H9 (cell line): ENCODE results near the gene CD300E. TPM values are rescaled to one million over a fixed set of nuclear protein-coding genes. Genes with fewer than 3 reads are reported as not detected.

ENCODE experiments used
- DNase-seq: peaks from one replicate; pipeline ENCODE4 v3.0.0-alpha.2; 2017
- H2AFZ ChIP-seq: one replicate; pipeline ENCODE4 v1.6.1; 2013; ENCODE audit warnings: mild to moderate bottlenecking, low read length, control low read depth, moderate library complexity
- H2AK5ac ChIP-seq: 2 replicates; pipeline ENCODE4 v1.6.1; 2013; ENCODE audit warnings: low read length, control low read depth, mixed read lengths; ENCODE audit not compliant: insufficient read length
- H2BK120ac ChIP-seq: one replicate; pipeline ENCODE4 v1.6.1; 2013; ENCODE audit warnings: low read depth, mild to moderate bottlenecking, low read length, control low read depth, inconsistent platforms; ENCODE audit not compliant: poor library complexity, severe bottlenecking
- H2BK12ac ChIP-seq: 2 replicates; pipeline ENCODE4 v1.6.1; 2013; ENCODE audit warnings: low read length, control low read depth, mixed read lengths, low read depth; ENCODE audit not compliant: insufficient read length
- H2BK15ac ChIP-seq: 2 replicates; pipeline ENCODE4 v1.6.1; 2013; ENCODE audit warnings: low read depth, low read length, control low read depth
- H2BK20ac ChIP-seq: one replicate; pipeline ENCODE4 v1.6.1; 2013; ENCODE audit warnings: low read depth, mild to moderate bottlenecking, low read length, control low read depth, inconsistent platforms; ENCODE audit not compliant: poor library complexity, severe bottlenecking
- H2BK5ac ChIP-seq: 2 replicates; pipeline ENCODE4 v1.6.1; 2013; ENCODE audit warnings: low read length, control low read depth, mixed read lengths; ENCODE audit not compliant: insufficient read length
- H3K14ac ChIP-seq: 2 replicates; pipeline ENCODE4 v1.6.1; 2013; ENCODE audit warnings: low read length, control low read depth; ENCODE audit not compliant: insufficient read depth
- H3K18ac ChIP-seq: 2 replicates; pipeline ENCODE4 v1.6.1; 2013; ENCODE audit warnings: low read depth, mild to moderate bottlenecking, mixed read lengths, low read length, control low read depth; ENCODE audit not compliant: insufficient read length
- H3K23ac ChIP-seq: 2 replicates; pipeline ENCODE4 v1.6.1; 2013; ENCODE audit warnings: low read length, control low read depth, mixed read lengths, low read depth; ENCODE audit not compliant: insufficient read length
- H3K23me2 ChIP-seq: 2 replicates; pipeline ENCODE4 v1.6.1; 2013; ENCODE audit warnings: low read depth, mild to moderate bottlenecking, mixed read lengths, low read length, control low read depth; ENCODE audit not compliant: insufficient read length, poor library complexity, severe bottlenecking
- H3K27ac ChIP-seq: 2 replicates; pipeline ENCODE4 v1.5.1; 2013; ENCODE audit warnings: low read length, control low read depth, mixed read lengths, low read depth; ENCODE audit not compliant: insufficient read length
- H3K27me3 ChIP-seq: 2 replicates; pipeline ENCODE4 v1.6.1; 2013; ENCODE audit warnings: low read length, control low read depth, inconsistent platforms; ENCODE audit not compliant: insufficient read depth
- H3K4ac ChIP-seq: 2 replicates; pipeline ENCODE4 v1.6.1; 2013; ENCODE audit warnings: low read depth, mild to moderate bottlenecking, control low read depth, inconsistent platforms, low read length, moderate library complexity
- H3K4me1 ChIP-seq: 2 replicates; pipeline ENCODE4 v1.6.1; 2013; ENCODE audit warnings: low read length, control low read depth, inconsistent platforms; ENCODE audit not compliant: insufficient read depth
- H3K4me2 ChIP-seq: 2 replicates; pipeline ENCODE4 v1.6.1; 2013; ENCODE audit warnings: low read length, control low read depth, mixed read lengths; ENCODE audit not compliant: insufficient read length, insufficient read depth
- H3K56ac ChIP-seq: 2 replicates; pipeline ENCODE4 v1.6.1; 2013; ENCODE audit warnings: low read depth, mild to moderate bottlenecking, mixed read lengths, low read length, control low read depth; ENCODE audit not compliant: insufficient read length
- H3K79me1 ChIP-seq: 2 replicates; pipeline ENCODE4 v1.6.1; 2013; ENCODE audit warnings: low read depth, mild to moderate bottlenecking, moderate library complexity, low read length, control low read depth, inconsistent platforms; ENCODE audit not compliant: insufficient read depth, poor library complexity, severe bottlenecking
- H3K79me2 ChIP-seq: 2 replicates; pipeline ENCODE4 v1.6.1; 2013; ENCODE audit warnings: low read length, control low read depth, inconsistent platforms; ENCODE audit not compliant: insufficient read depth
- H3K9ac ChIP-seq: 2 replicates; pipeline ENCODE4 v1.6.1; 2013; ENCODE audit warnings: low read length, control low read depth, mixed read lengths; ENCODE audit not compliant: insufficient read length; ENCODE audit errors: extremely low read depth
- H3K9me3 ChIP-seq: one replicate; pipeline ENCODE4 v1.6.1; 2013; ENCODE audit warnings: low read depth, low read length, inconsistent platforms; ENCODE audit not compliant: control insufficient read depth
- H3T11ph ChIP-seq: one replicate; pipeline ENCODE4 v1.6.1; 2013; ENCODE audit warnings: mild to moderate bottlenecking, low read length, control low read depth, inconsistent platforms
- H4K20me1 ChIP-seq: one replicate; pipeline ENCODE4 v1.6.1; 2013; ENCODE audit not compliant: control insufficient read depth, insufficient read length, insufficient read depth
- H4K5ac ChIP-seq: 2 replicates; pipeline ENCODE4 v1.6.1; 2013; ENCODE audit warnings: low read depth, mild to moderate bottlenecking, mixed read lengths, low read length, control low read depth; ENCODE audit not compliant: insufficient read length
- H4K8ac ChIP-seq: replicated peaks from 2 replicates; pipeline ENCODE4 v1.6.1; 2013; ENCODE audit warnings: low read length, control low read depth, mixed read lengths, low read depth; ENCODE audit not compliant: insufficient read length
- H4K91ac ChIP-seq: 2 replicates; pipeline ENCODE4 v1.6.1; 2013; ENCODE audit warnings: low read depth, mild to moderate bottlenecking, moderate library complexity, mixed read lengths, low read length, control low read depth; ENCODE audit not compliant: insufficient read length
- H3K27ac Mint-ChIP-seq, 3 experiments: 2 replicates in 2 of 3; 3 replicates in 1 of 3; pipeline ENCODE4 v1.8.0; 2020 to 2021; ENCODE audit warnings: mixed read lengths in 3 of 3, mild to moderate bottlenecking in 1 of 3, moderate library complexity in 1 of 3
- H3K27me3 Mint-ChIP-seq: 2 replicates; pipeline ENCODE4 v1.8.0; 2021; ENCODE audit warnings: low read depth, mild to moderate bottlenecking, moderate library complexity, mixed read lengths
- H3K36me3 Mint-ChIP-seq, 3 experiments: 2 replicates in 2 of 3; 3 replicates in 1 of 3; pipeline ENCODE4 v1.8.0; 2020 to 2021; ENCODE audit warnings: low read depth in 3 of 3, mixed read lengths in 3 of 3; ENCODE audit not compliant: insufficient read depth in 1 of 3
- H3K4me1 Mint-ChIP-seq, 2 experiments: 2 replicates each; pipeline ENCODE4 v1.8.0; 2020; ENCODE audit warnings: mixed read lengths in 2 of 2
- H3K4me3 Mint-ChIP-seq, 2 experiments: 2 replicates in 1 of 2; 3 replicates in 1 of 2; pipeline ENCODE4 v1.8.0; 2020 to 2021; ENCODE audit warnings: mild to moderate bottlenecking in 2 of 2, mixed read lengths in 2 of 2, moderate library complexity in 1 of 2
- H3K9me3 Mint-ChIP-seq, 2 experiments: 2 replicates in 1 of 2; 3 replicates in 1 of 2; pipeline ENCODE4 v1.8.0; 2020; ENCODE audit warnings: mild to moderate bottlenecking in 2 of 2, mixed read lengths in 2 of 2, moderate library complexity in 1 of 2
- CTCF ChIP-seq: fragments of 200-600 bp; sonication (generic); conservative IDR thresholded peaks from 3 replicates; pipeline ENCODE4 v1.8.0; 2021; ENCODE audit warnings: antibody characterized with exemption, mild to moderate bottlenecking
- WGBS: extraction: QIAGEN DNeasy Blood & Tissue Kit; methylation state at CpG from one replicate; pipeline ENCODE4 v1.1.7; 2013; ENCODE audit warnings: missing lambda C conversion rate, low lambda C conversion rate, mixed read lengths; ENCODE audit not compliant: insufficient read length; ENCODE audit errors: extremely low coverage; 5-methylcytosine and 5-hydroxymethylcytosine counted together
- total RNA-seq: library from RNA; stranded (reverse); gene quantifications from 2 replicates; pipeline ENCODE4 v1.2.1, GENCODE V29; 2021

The CD300E gene
- total RNA-seq, 1 experiment from 2014 or later: not detected

GRCh38 chr17:74606050-74606449, 17.5 kb downstream of the CD300E start:
- no peak overlapping the region for H3K14ac ChIP-seq
- TF ChIP-seq CTCF: no peak
- H4K91ac ChIP-seq: no peak overlapping the region
- no peaks in the 10 kb centered on the region for H3K27me3 ChIP-seq
- H3K23ac ChIP-seq: no peak overlapping the region
- no peaks in the 10 kb centered on the region for H3K36me3 Mint-ChIP-seq
- H4K20me1 ChIP-seq: no peaks in the 10 kb centered on the region
- no peak overlapping the region for H2BK12ac ChIP-seq
- WGBS: no CpG with 5 or more reads among the region's 8 CpGs
- H3K56ac ChIP-seq: no peak overlapping the region
- H3K9me3 ChIP-seq: no peaks in the 10 kb centered on the region
- no peak overlapping the region for H3K27ac ChIP-seq
- H3K4me2 ChIP-seq: no peak overlapping the region
- no peaks in the 10 kb centered on the region; a peak in 1 of 4 replicates for H3K4me1 Mint-ChIP-seq
- H2BK15ac ChIP-seq: no peak overlapping the region
- H2AK5ac ChIP-seq: no peak overlapping the region
- no peaks in the 10 kb centered on the region for H3K23me2 ChIP-seq
- H3K9me3 Mint-ChIP-seq: 0 out of 5 replicates have a peak, but pooled peaks cover 0 to 1% of the 10 kb centered on the region in 2 experiments
- no peaks in the 10 kb centered on the region for H3K79me1 ChIP-seq
- no peak overlapping the region; a peak in 1 of 5 replicates for H3K4me3 Mint-ChIP-seq
- H3K9ac ChIP-seq: no peak overlapping the region
- H2BK120ac ChIP-seq: no peak overlapping the region
- H2BK20ac ChIP-seq: no peak overlapping the region
- peaks cover 21% of the 10 kb centered on the region for H3K27me3 Mint-ChIP-seq
- H3K79me2 ChIP-seq: no peaks in the 10 kb centered on the region
- H3K4me1 ChIP-seq: no peaks in the 10 kb centered on the region
- no peak overlapping the region for H2BK5ac ChIP-seq
- H3K4ac ChIP-seq: no peak overlapping the region
- H3K27ac Mint-ChIP-seq: no peak overlapping the region
- H2AFZ ChIP-seq: no peak overlapping the region
- no peak for DNase-seq
- H4K5ac ChIP-seq: no peak overlapping the region
- no peak overlapping the region for H3K18ac ChIP-seq
- H4K8ac ChIP-seq: no peak overlapping the region
- no peak overlapping the region for H3T11ph ChIP-seq
